GM13976 (cell line): ENCODE data around the gene CDH12.
"Not testable (repeated sequence)": the region's sequence is repeated elsewhere in the genome, so short reads cannot be mapped to it uniquely, and the experiment has no call there.

ENCODE experiments used
- DNase-seq: peaks from one replicate; pipeline ENCODE4 v3.0.0; 2012; ENCODE audit warnings: low spot score
- CTCF ChIP-seq: IDR thresholded peaks from 2 replicates; pipeline ENCODE4 v1.5.1; 2012; ENCODE audit warnings: borderline replicate concordance, mild to moderate bottlenecking; ENCODE audit not compliant: insufficient read depth; ENCODE audit errors: extremely low read depth, missing control alignments, control extremely low read depth
- in situ Hi-C: fragments of 300-500 bp; cut with MboI; formaldehyde crosslinking; loops from one replicate; pipeline ENCODE4 v1.12.0; 2022; ENCODE audit warnings: low sequenced_read_pairs, mixed read lengths, inconsistent platforms; ENCODE audit not compliant: unreplicated experiment

Gene CDH12

DNA sequence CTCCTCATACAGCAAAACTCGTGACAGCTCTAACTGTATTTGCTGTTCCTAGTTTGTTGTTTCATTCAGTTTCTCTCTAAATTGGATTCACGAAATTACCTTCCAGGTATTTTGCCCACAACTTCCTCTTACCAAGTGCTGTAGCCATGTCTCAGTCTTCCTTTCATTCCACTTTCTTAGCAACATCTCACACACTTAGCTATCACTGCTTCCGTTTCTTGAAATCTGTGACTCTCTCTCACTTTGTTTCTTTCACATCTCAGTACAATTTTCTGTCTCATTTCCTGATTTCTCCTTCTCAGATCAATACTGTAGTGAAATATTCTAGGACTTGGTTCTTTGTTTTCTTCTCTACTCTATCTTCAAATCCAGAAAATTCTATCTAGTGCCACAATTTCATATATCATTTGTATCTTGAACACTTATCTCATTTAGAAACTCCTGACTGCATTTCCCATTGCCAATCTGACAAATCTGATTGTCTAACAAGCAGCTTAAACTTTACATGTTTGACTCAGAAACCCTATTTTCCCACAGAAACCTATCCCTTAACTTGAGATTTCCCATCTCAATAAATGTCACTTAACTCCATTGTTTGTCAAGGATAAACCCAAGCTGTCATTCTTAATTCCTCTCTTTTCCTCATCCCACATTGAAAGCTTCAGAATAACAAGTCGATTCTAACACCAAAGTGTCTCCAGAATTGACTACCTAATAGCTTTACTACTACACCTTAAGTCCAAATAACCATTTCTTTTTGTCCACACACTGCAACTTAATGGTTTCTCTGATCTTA, 303.1 kb downstream of the CDH12 start:
- in situ Hi-C loops = no loop called here
- no peak for TF ChIP-seq CTCF
- DNase-seq = no peak

DNA sequence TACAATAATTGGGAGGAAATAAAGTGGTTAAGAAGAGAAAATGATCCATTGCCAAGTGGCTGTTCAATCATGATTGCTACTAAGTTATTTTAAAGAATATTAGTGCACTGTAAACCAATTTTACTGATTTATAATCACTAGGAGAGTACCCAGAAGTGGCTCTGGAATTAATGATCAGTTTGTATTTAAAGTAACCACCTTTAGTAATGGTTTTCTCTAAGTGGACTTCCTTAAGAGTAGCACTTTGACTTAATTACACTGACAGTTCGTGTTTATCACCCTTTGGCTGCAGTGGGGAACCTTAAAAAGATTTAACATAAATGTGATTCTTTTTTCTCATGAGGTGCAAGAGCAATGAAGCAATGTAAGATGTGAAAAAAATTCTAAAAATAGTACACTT, 310.8 kb downstream of the CDH12 start:
- no peak for DNase-seq

DNA sequence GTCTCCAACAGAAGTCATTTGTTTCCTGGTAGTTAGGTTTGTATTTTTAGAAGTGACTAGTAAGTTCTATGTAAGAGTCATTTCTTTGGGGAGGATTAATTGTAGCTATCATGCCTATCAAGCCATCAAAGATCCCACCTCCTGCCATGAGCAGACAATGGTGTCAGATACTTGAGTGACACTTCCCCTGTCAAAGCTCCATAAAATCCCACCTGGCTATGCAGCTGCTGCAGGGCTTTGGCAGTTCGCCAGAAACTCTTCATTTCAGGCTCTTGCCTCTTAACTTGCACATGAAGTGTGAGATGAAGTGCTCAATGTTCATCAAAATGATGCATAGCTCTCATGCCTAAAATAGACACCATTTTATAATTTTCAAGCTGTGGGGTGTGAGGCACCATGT, 312.1 kb downstream of the CDH12 start:
- in situ Hi-C loops = no loop called here
- no peak for DNase-seq
- TF ChIP-seq CTCF = no peak

More for the DNA sequence above, 310.8 kb downstream of the CDH12 start:
- in situ Hi-C loops = no loop called here
- TF ChIP-seq CTCF = no peak

- in situ Hi-C loops = no loop called here
- no peak for TF ChIP-seq CTCF
- DNase-seq = no peak
Measured at GRCh38 chr5:22539762-22540161, 313.4 kb downstream of the CDH12 start.

- no peak for TF ChIP-seq CTCF
- no peak for DNase-seq
- in situ Hi-C loops = no loop called here
Measured at GRCh38 chr5:22531986-22532385, 321.2 kb downstream of the CDH12 start.

DNA sequence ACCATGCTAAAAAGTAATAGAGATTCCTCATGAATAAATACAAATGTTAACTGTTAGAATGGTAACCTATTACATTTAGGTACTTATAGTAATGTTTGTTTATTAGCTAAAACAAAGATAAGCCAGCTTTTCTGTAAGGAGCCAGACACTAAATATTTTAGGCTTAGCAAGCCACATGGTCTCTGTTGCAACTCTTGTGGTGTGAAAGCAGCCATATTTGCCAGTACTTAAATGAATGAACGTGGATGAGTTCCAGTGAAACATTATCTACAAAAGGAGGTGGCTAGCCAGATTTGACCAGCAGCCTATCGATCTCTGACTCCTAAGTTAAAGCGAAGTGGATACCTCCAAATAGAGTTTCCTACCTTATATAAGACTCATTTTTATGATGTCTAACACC, 331.6 kb downstream of the CDH12 start:
- in situ Hi-C loops = no loop called here
- DNase-seq = no peak

GRCh38 chr5:22516497-22516896, 336.6 kb downstream of the CDH12 start:
- DNase-seq, in situ Hi-C loops: not testable (repeated sequence)

More for the DNA sequence above, 331.6 kb downstream of the CDH12 start:
- no peak for TF ChIP-seq CTCF
